HG02852 (cell line): ENCODE data around the gene MPST.

Experiments
- ATAC-seq: cut with Tn5 transposase; IDR thresholded peaks from one replicate; pipeline ENCODE4 v1.9.1; 2021; ENCODE audit warnings: mild to moderate bottlenecking, moderate library complexity; ENCODE audit not compliant: unreplicated experiment

The MPST gene

GRCh38 chr22:37043828-37044538, 24.4 kb downstream of the MPST start:
- no peak for ATAC-seq

DNA sequence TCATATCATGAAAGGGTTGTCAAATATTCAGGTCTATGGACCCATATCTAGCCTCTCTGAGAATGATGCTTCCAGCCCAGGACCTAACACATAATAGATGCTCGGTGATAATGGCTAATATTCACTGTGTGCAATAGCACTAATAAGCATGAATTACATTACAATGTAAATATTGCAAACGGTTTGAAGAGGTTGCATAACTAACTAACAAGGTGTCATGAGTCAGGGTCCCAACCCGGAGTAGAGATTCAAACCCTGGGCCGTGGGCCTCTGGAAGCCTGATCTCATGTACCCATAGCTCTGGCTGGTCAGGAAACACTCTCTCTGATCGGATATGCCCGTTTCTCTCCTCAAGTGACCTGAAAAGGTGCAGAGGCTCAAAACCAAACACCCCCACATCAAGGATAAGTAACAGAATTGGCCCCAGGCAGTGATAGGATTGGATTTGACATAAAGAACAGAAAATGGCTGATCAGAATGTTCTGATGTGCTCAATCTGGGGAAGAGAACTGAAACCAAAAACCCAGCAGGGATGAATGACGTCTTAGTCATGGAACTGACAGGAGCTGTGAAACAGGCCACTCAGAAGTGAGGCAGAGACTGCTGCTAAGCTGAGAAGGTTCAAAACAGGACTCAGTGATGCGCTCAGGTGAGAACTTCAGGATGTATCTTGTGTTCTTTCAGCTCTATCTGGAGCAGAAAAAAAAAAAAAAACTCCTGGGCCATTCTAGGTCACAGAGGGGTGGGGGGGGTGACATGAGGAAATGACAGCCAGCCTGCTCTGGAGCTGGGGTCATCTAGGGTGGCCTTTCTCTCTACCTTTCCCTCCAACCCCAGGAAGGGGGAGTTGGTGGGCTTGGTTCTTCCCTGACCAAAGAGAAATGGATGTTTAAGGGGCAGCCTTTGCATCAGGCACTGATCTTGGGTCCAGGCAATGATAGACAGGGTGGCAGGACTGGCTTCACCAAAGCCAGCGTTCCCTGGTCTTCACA, 25.4 kb downstream of the MPST start:
- ATAC-seq, result no peak

DNA sequence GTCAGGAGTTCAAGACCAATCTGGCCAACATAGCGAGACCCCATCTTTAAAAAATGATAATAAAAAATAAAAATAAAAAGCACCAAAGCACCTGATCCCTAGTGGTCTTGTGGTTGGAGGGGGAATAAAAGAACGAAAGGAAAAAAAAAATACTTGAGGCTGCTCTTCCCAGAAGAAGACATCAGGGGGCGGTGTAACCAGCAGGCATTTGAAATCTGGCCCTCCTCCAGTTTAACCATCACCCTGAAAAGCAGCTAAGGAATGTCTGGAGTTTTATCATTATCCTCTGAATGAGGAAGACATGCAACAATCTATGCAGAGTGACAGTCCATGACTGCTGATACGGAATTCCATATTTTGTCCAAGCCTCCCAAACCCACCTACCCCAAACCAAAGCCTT, 26.4 kb downstream of the MPST start:
- ATAC-seq, result no peak

GRCh38 chr22:37046589-37046988, 27.0 kb downstream of the MPST start:
- ATAC-seq, result no peak

GRCh38 chr22:37047006-37047405, 27.5 kb downstream of the MPST start:
- ATAC-seq, result no peak

DNA sequence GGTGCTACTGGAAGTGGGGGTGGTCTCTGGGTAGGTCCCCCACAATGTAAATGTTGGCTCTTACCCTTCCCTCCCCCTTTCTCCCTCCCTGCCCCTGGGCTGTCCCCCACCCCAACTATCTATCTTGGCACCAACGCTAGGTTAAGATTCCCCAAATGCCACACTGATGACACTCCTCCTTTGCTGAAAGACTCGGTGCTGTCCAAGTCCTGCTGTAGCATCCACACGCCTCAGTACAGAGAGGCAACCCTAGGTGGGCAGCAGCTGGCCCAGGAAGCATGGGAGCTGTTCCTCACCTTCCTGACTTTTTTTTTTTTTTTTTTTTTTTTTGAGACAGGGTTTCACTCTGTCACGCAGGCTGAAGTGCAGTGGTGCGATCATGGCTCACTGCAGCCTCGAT, 28.6 kb downstream of the MPST start:
- ATAC-seq, result no peak

GRCh38 chr22:37049224-37049623, 29.7 kb downstream of the MPST start:
- ATAC-seq, result no peak

DNA sequence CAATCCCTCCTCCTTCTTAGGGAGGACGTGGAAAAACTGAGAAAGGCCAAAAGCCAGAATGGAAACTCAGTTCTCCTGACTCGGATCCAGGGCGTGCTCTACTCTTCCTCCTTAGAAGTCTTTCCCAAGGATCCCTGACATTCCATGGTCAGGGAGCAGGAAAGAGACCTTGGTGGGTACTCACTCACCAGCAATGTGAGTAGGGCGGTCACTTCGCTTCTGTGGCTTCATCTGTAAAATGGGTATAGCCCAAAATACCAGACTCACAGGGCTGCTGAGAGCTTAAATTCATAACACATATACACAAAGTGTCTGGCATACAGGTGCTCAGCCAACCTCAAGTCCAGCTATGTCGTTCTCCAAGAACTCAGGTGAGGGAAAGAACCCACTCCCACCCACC, 31.4 kb downstream of the MPST start:
- no peak for ATAC-seq

- no peak for ATAC-seq
Observed at GRCh38 chr22:37051391-37052385, 32.1 kb downstream of the MPST start, which contains the start of gene KCTD17. Gene KCTD17 (plus strand): TSS chr22:37051742. CDS start chr22:37051761, 19 bp downstream.

GRCh38 chr22:37052386-37053309, 33.1 kb downstream of the MPST start:
- ATAC-seq, result no peak

GRCh38 chr22:37053310-37054055, 33.9 kb downstream of the MPST start:
- ATAC-seq, result no peak

- ATAC-seq, result no peak
Observed at GRCh38 chr22:37054056-37054395, 34.5 kb downstream of the MPST start.

- no peak for ATAC-seq
Observed at GRCh38 chr22:37054600-37055365, 35.2 kb downstream of the MPST start.

- ATAC-seq, result no peak
Observed at GRCh38 chr22:37056246-37056645, 36.7 kb downstream of the MPST start.

- no peak for ATAC-seq
Observed at GRCh38 chr22:37057226-37057625, 37.7 kb downstream of the MPST start.

GRCh38 chr22:37057796-37058510, 38.4 kb downstream of the MPST start:
- ATAC-seq, result no peak

DNA sequence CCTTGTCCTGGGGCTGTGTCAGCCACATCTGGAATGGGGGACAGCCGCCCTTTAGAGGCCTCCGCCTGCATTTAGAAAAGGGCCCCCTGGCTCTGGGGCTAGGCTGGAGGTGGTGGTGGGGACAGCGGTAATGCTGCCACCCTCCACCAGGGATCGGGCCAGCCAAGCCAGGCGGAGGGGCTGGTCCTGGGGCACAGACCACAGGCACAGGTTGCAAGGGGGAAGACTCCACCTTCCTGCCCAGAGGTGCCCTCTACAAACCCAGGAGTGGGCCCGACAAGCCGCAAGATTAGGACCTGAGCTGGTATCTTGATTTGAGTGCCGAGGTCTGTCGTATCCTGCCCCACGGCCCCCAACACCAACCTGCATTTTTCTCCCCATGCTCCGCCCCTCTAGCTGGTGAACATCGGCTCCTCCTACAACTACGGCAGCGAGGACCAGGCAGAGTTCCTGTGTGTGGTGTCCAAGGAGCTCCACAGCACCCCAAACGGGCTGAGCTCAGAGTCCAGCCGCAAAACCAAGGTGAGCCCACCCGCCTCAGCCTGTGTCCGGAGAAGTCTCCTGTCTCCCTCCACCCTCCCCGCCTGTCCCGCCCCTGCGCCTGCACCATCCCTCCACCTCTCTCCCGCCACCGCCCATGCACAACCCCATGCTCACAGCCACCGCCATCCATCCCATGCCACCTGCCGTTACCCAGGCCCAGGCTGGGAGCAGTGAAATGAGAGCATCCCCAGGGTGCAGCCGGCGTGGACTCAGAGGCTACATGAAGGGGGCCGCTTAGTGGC, 39.6 kb downstream of the MPST start:
- ATAC-seq, result no peak
